Neural cell (in vitro differentiated cells): ENCODE data around the gene IKZF5. TPM values are rescaled to one million over a fixed set of nuclear protein-coding genes. Genes with fewer than 3 reads are reported as not detected.
A peak's percentile ranks its signal among the peaks of the same experiment; 100 is the strongest.

Source experiments
- H2AFZ ChIP-seq: fragments of 200-600, 300-800 bp; sonication (generic), shearing (Covaris generic); 2 replicates; pipeline ENCODE4 v1.6.0; 2014; ENCODE audit warnings: low read depth, mild to moderate bottlenecking, antibody characterized with exemption, low read length, moderate library complexity
- H3F3A ChIP-seq: fragments of 200-600 bp; shearing (Covaris generic); 2 replicates; pipeline ENCODE4 v1.6.1; 2016; ENCODE audit warnings: mild to moderate bottlenecking, moderate library complexity, mixed read lengths, antibody characterized with exemption, low read length; ENCODE audit not compliant: insufficient read depth, poor library complexity, severe bottlenecking
- H3K27ac ChIP-seq: fragments of 200-600, 300-800 bp; sonication (generic), shearing (Covaris generic); 2 replicates; pipeline ENCODE4 v1.5.1; 2014; ENCODE audit warnings: mild to moderate bottlenecking, low read length, moderate library complexity
- H3K27me3 ChIP-seq: fragments of 300-800, 200-600 bp; sonication (generic), shearing (Covaris generic); 2 replicates; pipeline ENCODE4 v1.6.0; 2014; ENCODE audit warnings: mild to moderate bottlenecking, low read depth, low read length, moderate library complexity; ENCODE audit not compliant: insufficient read depth
- H3K36me3 ChIP-seq: fragments of 300-800, 200-600 bp; sonication (generic), shearing (Covaris generic); 2 replicates; pipeline ENCODE4 v1.5.1; 2014; ENCODE audit warnings: mild to moderate bottlenecking, antibody characterized with exemption, low read length, moderate library complexity; ENCODE audit not compliant: insufficient read depth
- H3K4me2 ChIP-seq: fragments of 300-800, 200-600 bp; sonication (generic), shearing (Covaris generic); 2 replicates; pipeline ENCODE4 v1.6.0; 2014; ENCODE audit warnings: mild to moderate bottlenecking, low read length
- H3K4me3 ChIP-seq: fragments of 300-800, 200-600 bp; sonication (generic), shearing (Covaris generic); 2 replicates; pipeline ENCODE4 v1.5.1; 2014; ENCODE audit warnings: mild to moderate bottlenecking, low read length, moderate library complexity
- H3K79me2 ChIP-seq: fragments of 200-600 bp; shearing (Covaris generic); replicated peaks from 2 replicates; pipeline ENCODE4 v1.6.0; 2014; ENCODE audit warnings: mild to moderate bottlenecking, low read length, moderate library complexity; ENCODE audit not compliant: insufficient read depth
- H3K9ac ChIP-seq: fragments of 300-800, 200-600 bp; sonication (generic), shearing (Covaris generic); 2 replicates; pipeline ENCODE4 v1.6.1; 2016; ENCODE audit warnings: mild to moderate bottlenecking, low read length, mixed read lengths
- H3K9me2 ChIP-seq: fragments of 200-600 bp; shearing (Covaris generic); 2 replicates; pipeline ENCODE4 v1.6.1; 2016; ENCODE audit warnings: mild to moderate bottlenecking, low read length, mixed read lengths; ENCODE audit not compliant: insufficient read depth
- H3K9me3 ChIP-seq: fragments of 200-600, 300-800 bp; sonication (generic), shearing (Covaris generic); 2 replicates; pipeline ENCODE4 v1.6.1; 2016; ENCODE audit warnings: mild to moderate bottlenecking, mixed run types, low read length, moderate library complexity, mixed read lengths
- H4K20me1 ChIP-seq: fragments of 200-600 bp; shearing (Covaris generic); 2 replicates; pipeline ENCODE4 v1.6.1; 2016; ENCODE audit warnings: mild to moderate bottlenecking, mixed run types; ENCODE audit not compliant: insufficient read depth
- EP300 ChIP-seq: fragments of 450-650 bp; conservative IDR thresholded peaks from 2 replicates; pipeline ENCODE4 v1.6.1; 2014; ENCODE audit warnings: antibody characterized with exemption, mild to moderate bottlenecking, moderate library complexity; ENCODE audit not compliant: poor library complexity, severe bottlenecking
- EZH2 ChIP-seq: fragments of 200-600, 300-800 bp; shearing (Covaris generic), sonication (generic); IDR thresholded peaks from 2 replicates; pipeline ENCODE4 v1.6.1; 2014; ENCODE audit warnings: antibody characterized with exemption, low read length, borderline replicate concordance, mild to moderate bottlenecking; ENCODE audit not compliant: insufficient read depth, poor library complexity, severe bottlenecking
- MXI1 ChIP-seq: fragments of 450-650 bp; conservative IDR thresholded peaks from 2 replicates; pipeline ENCODE4 v1.6.1; 2014; ENCODE audit warnings: antibody characterized with exemption, mild to moderate bottlenecking; ENCODE audit not compliant: poor library complexity, severe bottlenecking
- POLR2AphosphoS5 ChIP-seq: IDR thresholded peaks from 2 replicates; pipeline ENCODE4 v1.6.1; 2012
- RAD21 ChIP-seq: fragments of 450-650 bp; conservative IDR thresholded peaks from 2 replicates; pipeline ENCODE4 v1.6.1; 2014; ENCODE audit warnings: antibody characterized with exemption, mild to moderate bottlenecking, moderate library complexity
- REST ChIP-seq: IDR thresholded peaks from 2 replicates; pipeline ENCODE4 v1.6.1; 2012; ENCODE audit warnings: borderline replicate concordance
- SMC3 ChIP-seq: fragments of 450-650 bp; conservative IDR thresholded peaks from 2 replicates; pipeline ENCODE4 v1.6.1; 2014; ENCODE audit warnings: antibody characterized with exemption, mild to moderate bottlenecking, moderate library complexity; ENCODE audit not compliant: poor library complexity
- TAF1 ChIP-seq: IDR thresholded peaks from 2 replicates; pipeline ENCODE4 v1.6.1; 2012; ENCODE audit warnings: low read depth
- polyA plus RNA-seq: library from polyadenylated mRNA; depleted of rRNA; stranded (reverse); fragments of >200 nt; gene quantifications from 2 replicates; pipeline ENCODE4 v1.2.3, GENCODE V29; 2014
- TF ChIP-seq, protein P1 (sequence below): fragments of 450-650 bp; IDR thresholded peaks from 2 replicates; pipeline ENCODE4 v1.5.1; 2014; ENCODE audit warnings: antibody characterized with exemption, mild to moderate bottlenecking, moderate library complexity; ENCODE audit not compliant: poor library complexity, severe bottlenecking

Gene IKZF5
- polyA plus RNA-seq, 1 donor from 2014 or later = 11.0 TPM

GRCh38 chr10:123045961-123046731, 37.6 kb upstream of the IKZF5 start:
- H3F3A ChIP-seq = no peaks in the 10 kb centered on the region
- no peaks in the 10 kb centered on the region for H3K79me2 ChIP-seq
- no peaks in the 10 kb centered on the region for H3K9me3 ChIP-seq
- H3K36me3 ChIP-seq = peaks cover 8% of the 10 kb centered on the region
- TF ChIP-seq SMC3 (no peak), RAD21 (no peak), TAF1 (no peak), POLR2AphosphoS5 (no peak), EP300 (no peak), EZH2 (no peak), MXI1 (no peak), REST (no peak)
- TF ChIP-seq, protein P1, sequence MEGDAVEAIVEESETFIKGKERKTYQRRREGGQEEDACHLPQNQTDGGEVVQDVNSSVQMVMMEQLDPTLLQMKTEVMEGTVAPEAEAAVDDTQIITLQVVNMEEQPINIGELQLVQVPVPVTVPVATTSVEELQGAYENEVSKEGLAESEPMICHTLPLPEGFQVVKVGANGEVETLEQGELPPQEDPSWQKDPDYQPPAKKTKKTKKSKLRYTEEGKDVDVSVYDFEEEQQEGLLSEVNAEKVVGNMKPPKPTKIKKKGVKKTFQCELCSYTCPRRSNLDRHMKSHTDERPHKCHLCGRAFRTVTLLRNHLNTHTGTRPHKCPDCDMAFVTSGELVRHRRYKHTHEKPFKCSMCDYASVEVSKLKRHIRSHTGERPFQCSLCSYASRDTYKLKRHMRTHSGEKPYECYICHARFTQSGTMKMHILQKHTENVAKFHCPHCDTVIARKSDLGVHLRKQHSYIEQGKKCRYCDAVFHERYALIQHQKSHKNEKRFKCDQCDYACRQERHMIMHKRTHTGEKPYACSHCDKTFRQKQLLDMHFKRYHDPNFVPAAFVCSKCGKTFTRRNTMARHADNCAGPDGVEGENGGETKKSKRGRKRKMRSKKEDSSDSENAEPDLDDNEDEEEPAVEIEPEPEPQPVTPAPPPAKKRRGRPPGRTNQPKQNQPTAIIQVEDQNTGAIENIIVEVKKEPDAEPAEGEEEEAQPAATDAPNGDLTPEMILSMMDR = no peak
- no peaks in the 10 kb centered on the region for H3K9me2 ChIP-seq
- H3K27ac ChIP-seq = no peak overlapping the region
- H2AFZ ChIP-seq = no peak overlapping the region
- H4K20me1 ChIP-seq = no peaks in the 10 kb centered on the region
- H3K4me2 ChIP-seq = no peak overlapping the region
- no peak overlapping the region for H3K4me3 ChIP-seq
- no peaks in the 10 kb centered on the region for H3K27me3 ChIP-seq
- H3K9ac ChIP-seq = no peak overlapping the region

DNA sequence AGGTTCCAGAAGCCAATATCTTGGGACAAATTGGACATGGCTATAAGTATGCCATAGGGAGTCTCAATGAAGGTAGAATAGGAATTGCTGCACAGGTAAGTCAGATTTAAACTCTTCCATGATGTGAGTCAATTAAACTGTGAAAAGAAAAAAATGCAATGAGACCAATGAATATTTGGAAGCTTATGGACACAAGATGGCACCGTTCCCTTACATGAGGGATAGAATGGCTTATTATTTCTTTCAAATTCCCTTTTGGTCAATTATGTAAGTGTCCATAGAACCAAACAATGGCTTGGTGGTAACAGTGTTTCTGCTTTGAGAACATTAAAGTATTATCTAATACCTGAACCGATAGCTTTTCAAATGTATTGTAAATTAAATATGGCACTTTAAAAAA, 35.8 kb upstream of the IKZF5 start:
- Histone ChIP-seq H3K79me2 (no peaks in the 10 kb centered on the region), H3K9me3 (no peaks in the 10 kb centered on the region), H3K27ac (no peak overlapping the region), H3K9ac (no peak overlapping the region), H3K4me2 (no peak overlapping the region), H3K36me3 (peaks cover 4% of the 10 kb centered on the region), H3K4me3 (no peak overlapping the region), H3K9me2 (no peaks in the 10 kb centered on the region), H2AFZ (no peak overlapping the region), H4K20me1 (no peaks in the 10 kb centered on the region), H3F3A (no peaks in the 10 kb centered on the region), H3K27me3 (no peaks in the 10 kb centered on the region)
- TF ChIP-seq RAD21 (peak; percentile 58), SMC3 (peak; percentile 59), EZH2 (no peak)
- TF ChIP-seq, protein P1 = peak; percentile 51
